OCI-LY1 (cell line): ENCODE data around the gene ZNF618.

ENCODE experiments used
- H2AFZ ChIP-seq: fragments of 200-600 bp; sonication (generic), shearing (Covaris generic); 2 replicates; pipeline ENCODE4 v1.6.0; 2014; ENCODE audit warnings: antibody characterized with exemption, mild to moderate bottlenecking, low read length
- H3F3A ChIP-seq: fragments of 200-600 bp; sonication (generic), shearing (Covaris generic); 2 replicates; pipeline ENCODE4 v1.6.0; 2014; ENCODE audit warnings: mild to moderate bottlenecking, antibody characterized with exemption, low read length, moderate library complexity; ENCODE audit not compliant: insufficient read depth
- H3K27ac ChIP-seq: fragments of 200-600 bp; sonication (generic); 2 replicates; pipeline ENCODE4 v1.5.1; 2014; ENCODE audit warnings: low read length, mixed run types, mild to moderate bottlenecking, low read depth; ENCODE audit not compliant: poor library complexity, severe bottlenecking
- H3K27me3 ChIP-seq: fragments of 200-600 bp; sonication (generic); 2 replicates; pipeline ENCODE4 v1.6.0; 2014; ENCODE audit warnings: antibody characterized with exemption, mild to moderate bottlenecking, low read length, moderate library complexity; ENCODE audit not compliant: insufficient read depth
- H3K36me3 ChIP-seq: fragments of 200-600 bp; sonication (generic); 2 replicates; pipeline ENCODE4 v1.6.1; 2014; ENCODE audit warnings: mild to moderate bottlenecking, antibody characterized with exemption, low read length, moderate library complexity, mixed read lengths; ENCODE audit not compliant: insufficient read depth
- H3K4me1 ChIP-seq: fragments of 200-600 bp; sonication (generic); 2 replicates; pipeline ENCODE4 v1.5.1; 2014; ENCODE audit warnings: mild to moderate bottlenecking, low read length, moderate library complexity; ENCODE audit not compliant: insufficient read depth, severe bottlenecking
- H3K4me2 ChIP-seq: fragments of 200-600 bp; sonication (generic), shearing (Covaris generic); 2 replicates; pipeline ENCODE4 v1.6.1; 2014; ENCODE audit warnings: low read length
- H3K4me3 ChIP-seq: fragments of 200-600 bp; sonication (generic); 2 replicates; pipeline ENCODE4 v1.5.1; 2014; ENCODE audit warnings: low read length, low read depth, mild to moderate bottlenecking, mixed read lengths; ENCODE audit not compliant: poor library complexity, severe bottlenecking
- H3K79me2 ChIP-seq: fragments of 200-600 bp; shearing (Covaris generic); 2 replicates; pipeline ENCODE4 v1.6.1; 2016; ENCODE audit warnings: mixed run types, low read length, mixed read lengths; ENCODE audit not compliant: insufficient read depth
- H3K9ac ChIP-seq: fragments of 200-600 bp; sonication (generic), shearing (Covaris generic); 2 replicates; pipeline ENCODE4 v1.6.1; 2014; ENCODE audit warnings: mild to moderate bottlenecking, low read length, mixed read lengths
- H3K9me2 ChIP-seq: fragments of 200-600 bp; sonication (generic), shearing (Covaris generic); 2 replicates; pipeline ENCODE4 v1.6.1; 2014; ENCODE audit warnings: low read depth, mild to moderate bottlenecking, low read length, mixed read lengths
- H3K9me3 ChIP-seq: fragments of 200-600 bp; shearing (Covaris generic); 2 replicates; pipeline ENCODE4 v1.6.1; 2014; ENCODE audit warnings: low read length, mixed read lengths
- H4K20me1 ChIP-seq: fragments of 200-600 bp; sonication (generic), shearing (Covaris generic); 2 replicates; pipeline ENCODE4 v1.6.0; 2016; ENCODE audit warnings: mild to moderate bottlenecking, low read length; ENCODE audit not compliant: insufficient read depth
- EZH2 ChIP-seq: fragments of 200-600 bp; sonication (generic), shearing (Covaris generic); IDR thresholded peaks from 2 replicates; pipeline ENCODE4 v1.8.0; 2017; ENCODE audit warnings: borderline replicate concordance, mixed run types, mild to moderate bottlenecking, antibody characterized with exemption, low read length, moderate library complexity, mixed read lengths
- TF ChIP-seq, protein P1 (sequence below): fragments of 200-600 bp; sonication (generic), shearing (Covaris generic); IDR thresholded peaks from 2 replicates; pipeline ENCODE4 v1.5.1; 2017; ENCODE audit warnings: mild to moderate bottlenecking, antibody characterized with exemption, low read length, moderate library complexity, mixed read lengths

The ZNF618 gene

DNA sequence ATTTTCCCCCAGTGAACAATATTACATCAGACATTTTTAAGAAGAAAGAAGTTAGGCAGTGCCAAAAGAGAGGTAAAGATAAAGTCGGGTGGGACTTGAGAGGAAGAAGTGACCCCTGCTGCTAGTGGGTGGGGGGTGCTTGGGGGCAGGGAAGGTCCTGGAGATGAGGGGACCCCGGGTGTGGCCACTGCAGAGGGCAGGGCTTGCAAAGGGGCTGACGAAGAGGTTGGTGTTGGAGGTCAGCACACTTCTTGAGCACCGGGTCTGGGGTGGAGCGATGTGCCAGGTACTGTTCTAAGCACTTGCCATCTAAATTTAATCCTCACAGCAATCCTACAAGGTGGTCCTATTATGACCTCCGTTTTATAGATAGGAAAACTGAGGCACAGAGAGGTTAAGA lies 140.0 kb downstream of the ZNF618 start:
- H3K4me1 ChIP-seq: no peaks in the 10 kb centered on the region
- no peaks in the 10 kb centered on the region for H3K36me3 ChIP-seq
- H3K4me3 ChIP-seq: no peak overlapping the region
- H3K4me2 ChIP-seq: no peak overlapping the region
- no peak overlapping the region for H2AFZ ChIP-seq
- H3K27ac ChIP-seq: no peak overlapping the region
- no peaks in the 10 kb centered on the region for H3K9me2 ChIP-seq
- H3K9ac ChIP-seq: no peak overlapping the region
- H4K20me1 ChIP-seq: no peaks in the 10 kb centered on the region
- no peaks in the 10 kb centered on the region for H3K27me3 ChIP-seq
- no peaks in the 10 kb centered on the region for H3F3A ChIP-seq
- H3K9me3 ChIP-seq: no peaks in the 10 kb centered on the region
- no peaks in the 10 kb centered on the region for H3K79me2 ChIP-seq
- no peak for TF ChIP-seq EZH2
- TF ChIP-seq, protein P1, sequence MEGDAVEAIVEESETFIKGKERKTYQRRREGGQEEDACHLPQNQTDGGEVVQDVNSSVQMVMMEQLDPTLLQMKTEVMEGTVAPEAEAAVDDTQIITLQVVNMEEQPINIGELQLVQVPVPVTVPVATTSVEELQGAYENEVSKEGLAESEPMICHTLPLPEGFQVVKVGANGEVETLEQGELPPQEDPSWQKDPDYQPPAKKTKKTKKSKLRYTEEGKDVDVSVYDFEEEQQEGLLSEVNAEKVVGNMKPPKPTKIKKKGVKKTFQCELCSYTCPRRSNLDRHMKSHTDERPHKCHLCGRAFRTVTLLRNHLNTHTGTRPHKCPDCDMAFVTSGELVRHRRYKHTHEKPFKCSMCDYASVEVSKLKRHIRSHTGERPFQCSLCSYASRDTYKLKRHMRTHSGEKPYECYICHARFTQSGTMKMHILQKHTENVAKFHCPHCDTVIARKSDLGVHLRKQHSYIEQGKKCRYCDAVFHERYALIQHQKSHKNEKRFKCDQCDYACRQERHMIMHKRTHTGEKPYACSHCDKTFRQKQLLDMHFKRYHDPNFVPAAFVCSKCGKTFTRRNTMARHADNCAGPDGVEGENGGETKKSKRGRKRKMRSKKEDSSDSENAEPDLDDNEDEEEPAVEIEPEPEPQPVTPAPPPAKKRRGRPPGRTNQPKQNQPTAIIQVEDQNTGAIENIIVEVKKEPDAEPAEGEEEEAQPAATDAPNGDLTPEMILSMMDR: no peak

DNA sequence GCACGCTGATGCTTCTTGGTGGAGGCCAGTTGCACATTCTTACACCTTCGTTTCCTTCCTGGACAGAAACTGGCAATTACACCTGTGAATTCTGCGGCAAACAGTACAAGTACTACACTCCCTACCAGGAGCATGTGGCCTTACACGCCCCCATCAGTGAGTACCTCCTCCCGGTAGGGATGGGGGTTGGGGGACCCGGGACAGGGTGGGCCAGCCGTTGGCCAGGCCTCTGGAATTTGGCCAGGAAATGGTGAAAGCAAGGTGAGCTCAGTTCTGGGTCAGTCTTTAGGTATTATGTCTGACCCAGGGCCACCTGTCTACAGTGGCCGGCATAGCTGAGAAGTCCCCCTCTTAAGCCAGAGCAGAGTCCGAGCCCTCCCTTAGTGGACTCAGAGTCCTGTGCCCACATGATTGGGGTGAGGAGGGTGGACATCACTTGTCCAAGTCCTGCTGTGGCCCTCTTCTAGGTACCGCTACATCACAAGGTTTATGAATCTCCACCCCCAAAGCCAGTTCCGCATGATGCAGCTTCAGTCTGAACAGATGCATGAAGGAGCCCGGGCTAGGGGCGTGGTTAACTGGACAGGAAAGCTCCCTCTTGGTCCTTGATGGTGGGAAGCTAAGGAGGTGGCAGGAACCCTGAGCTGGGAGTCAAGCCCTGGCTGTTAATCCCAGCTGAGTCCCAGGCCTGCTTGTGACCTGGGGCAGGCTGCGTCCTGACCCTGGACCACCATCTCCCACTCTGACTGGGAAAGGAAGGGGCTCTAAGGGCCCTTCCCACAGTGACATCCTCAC lies 140.7 kb downstream of the ZNF618 start:
- no peak overlapping the region for H2AFZ ChIP-seq
- H3K79me2 ChIP-seq: no peaks in the 10 kb centered on the region
- TF ChIP-seq, protein P1: no peak
- no peak for TF ChIP-seq EZH2
- H3K36me3 ChIP-seq: no peaks in the 10 kb centered on the region
- no peak overlapping the region for H3K9ac ChIP-seq
- no peaks in the 10 kb centered on the region for H3K9me3 ChIP-seq
- H3K4me2 ChIP-seq: no peak overlapping the region
- H3K4me3 ChIP-seq: no peak overlapping the region
- H3K27me3 ChIP-seq: no peaks in the 10 kb centered on the region
- H3K4me1 ChIP-seq: no peaks in the 10 kb centered on the region
- H3K27ac ChIP-seq: no peak overlapping the region
- H3K9me2 ChIP-seq: no peaks in the 10 kb centered on the region
- H4K20me1 ChIP-seq: no peaks in the 10 kb centered on the region
- no peaks in the 10 kb centered on the region for H3F3A ChIP-seq

DNA sequence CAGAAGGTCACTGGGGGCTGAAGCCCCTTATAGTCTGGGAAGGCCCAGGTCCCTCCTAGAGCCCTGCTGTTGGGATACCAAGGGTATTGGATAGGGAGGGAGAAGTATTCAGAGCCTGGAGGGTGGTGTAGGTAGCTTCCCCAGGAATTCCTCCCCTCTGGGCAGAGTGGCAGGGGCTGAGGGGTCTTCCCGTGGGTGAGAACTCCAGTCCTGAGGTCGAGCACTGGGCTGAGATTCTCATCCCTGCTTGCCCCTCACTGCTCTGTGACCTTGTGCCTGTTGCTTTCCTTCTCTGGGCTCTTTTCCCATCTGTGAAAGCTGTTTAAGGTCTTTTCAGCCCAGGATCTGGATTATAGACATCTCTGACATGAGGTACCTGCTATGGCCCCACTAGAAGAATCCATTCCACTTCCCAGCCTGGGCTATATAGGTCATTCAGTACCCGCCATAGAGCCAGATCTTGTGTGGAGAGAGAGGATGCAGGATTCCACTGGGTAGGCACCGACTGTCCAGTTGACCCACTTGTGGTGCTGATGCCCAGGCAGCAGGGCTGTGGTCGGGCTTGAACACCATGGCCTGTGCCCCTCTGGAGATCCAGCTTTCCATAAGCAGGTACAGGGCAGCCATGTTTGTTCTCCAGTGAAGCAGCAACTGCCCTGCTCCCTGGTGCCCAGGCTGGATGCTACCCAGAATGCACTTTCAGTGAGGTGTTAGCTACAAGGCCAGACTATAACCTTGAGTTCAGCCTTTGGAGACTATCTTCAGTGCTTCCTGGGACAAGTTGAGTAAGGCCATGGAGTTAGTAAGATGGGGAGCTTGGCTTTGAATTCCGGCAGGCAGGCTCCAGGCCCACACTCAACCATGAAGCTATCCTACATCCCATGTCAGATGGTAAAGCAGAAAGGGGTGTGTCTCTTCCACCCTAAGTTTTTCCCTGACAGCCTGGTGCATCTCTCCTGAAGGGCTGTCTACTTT lies 141.9 kb downstream of the ZNF618 start:
- H3K79me2 ChIP-seq: no peaks in the 10 kb centered on the region
- no peak overlapping the region for H3K9ac ChIP-seq
- no peak overlapping the region for H3K27ac ChIP-seq
- no peak overlapping the region for H2AFZ ChIP-seq
- no peaks in the 10 kb centered on the region for H4K20me1 ChIP-seq
- no peaks in the 10 kb centered on the region for H3K27me3 ChIP-seq
- H3K36me3 ChIP-seq: no peaks in the 10 kb centered on the region
- TF ChIP-seq, protein P1: no peak
- no peak for TF ChIP-seq EZH2
- no peaks in the 10 kb centered on the region for H3K9me3 ChIP-seq
- H3K4me2 ChIP-seq: no peak overlapping the region
- no peaks in the 10 kb centered on the region for H3K4me1 ChIP-seq
- no peak overlapping the region for H3K4me3 ChIP-seq
- no peaks in the 10 kb centered on the region for H3K9me2 ChIP-seq
- no peaks in the 10 kb centered on the region for H3F3A ChIP-seq
